ENCODE data around the gene USP11.

USP11 gene

GRCh38 chrX:47210661-47211425, 22.0 kb upstream of the USP11 start:
- no peak overlapping the region for H3K9ac ChIP-seq (ENCODE audit: insufficient read length)
- no peaks in the 10 kb centered on the region for H3K9me3 ChIP-seq (ENCODE audit: low read depth, low read length)
- H3K27ac ChIP-seq: no peak overlapping the region
- H3K36me3 ChIP-seq (ENCODE audit: insufficient read depth, low read length): peaks cover 99% of the 10 kb centered on the region
- DNase-seq (ENCODE audit: low read depth, low spot score): no peak
- no peak overlapping the region for H3K4me3 ChIP-seq
- no peak for TF ChIP-seq EZH2 (IDR thresholded peaks at IDR 0.05)
- TF ChIP-seq FOXP2 (optimal IDR thresholded peaks at IDR 0.05; ENCODE audit: control extremely low read depth, extremely low read length, insufficient read depth): no peak
- TF ChIP-seq POLR2AphosphoS5 (IDR thresholded peaks at IDR 0.05; ENCODE audit: borderline replicate concordance, low read depth, low read length): no peak

GRCh38 chrX:47212381-47213293, 20.2 kb upstream of the USP11 start:
- H3K36me3 ChIP-seq (ENCODE audit: insufficient read depth, low read length): peaks cover 90% of the 10 kb centered on the region
- TF ChIP-seq FOXP2 (optimal IDR thresholded peaks at IDR 0.05; ENCODE audit: control extremely low read depth, extremely low read length, insufficient read depth) (no peak), EZH2 (IDR thresholded peaks at IDR 0.05) (no peak), POLR2AphosphoS5 (IDR thresholded peaks at IDR 0.05; ENCODE audit: borderline replicate concordance, low read depth, low read length) (no peak)

GRCh38 chrX:47214435-47215077, 18.3 kb upstream of the USP11 start:
- H3K9me3 ChIP-seq (ENCODE audit: low read depth, low read length): no peaks in the 10 kb centered on the region
- no peak for DNase-seq (ENCODE audit: low read depth, low spot score)
- peak overlapping the region; percentile 19; the same call in 1 of the 2 replicates for H3K27ac ChIP-seq
- H3K4me3 ChIP-seq: no peak overlapping the region
- H3K9ac ChIP-seq (ENCODE audit: insufficient read length): no peak overlapping the region
- TF ChIP-seq FOXP2 (optimal IDR thresholded peaks at IDR 0.05; ENCODE audit: control extremely low read depth, extremely low read length, insufficient read depth) (no peak), EZH2 (IDR thresholded peaks at IDR 0.05) (no peak), POLR2AphosphoS5 (IDR thresholded peaks at IDR 0.05; ENCODE audit: borderline replicate concordance, low read depth, low read length) (no peak)
- peaks cover 72% of the 10 kb centered on the region for H3K36me3 ChIP-seq (ENCODE audit: insufficient read depth, low read length)

More at GRCh38 chrX:47212381-47213293, 20.2 kb upstream of the USP11 start:
- no peak for DNase-seq (ENCODE audit: low read depth, low spot score)
- Histone ChIP-seq H3K9me3 (ENCODE audit: low read depth, low read length) (no peaks in the 10 kb centered on the region), H3K4me3 (no peak overlapping the region), H3K9ac (ENCODE audit: insufficient read length) (no peak overlapping the region), H3K27ac (peak overlapping the region; percentile 36; the same call in 1 of the 2 replicates)

- peaks cover 63% of the 10 kb centered on the region for H3K36me3 ChIP-seq (ENCODE audit: insufficient read depth, low read length)
- H3K9ac ChIP-seq (ENCODE audit: insufficient read length): no peak overlapping the region
- H3K27ac ChIP-seq: peak overlapping the region; percentile 92
- H3K9me3 ChIP-seq (ENCODE audit: low read depth, low read length): no peaks in the 10 kb centered on the region
- no peak overlapping the region for H3K4me3 ChIP-seq
- DNase-seq (ENCODE audit: low read depth, low spot score): peak; percentile 24
- no peak for TF ChIP-seq POLR2AphosphoS5 (IDR thresholded peaks at IDR 0.05; ENCODE audit: borderline replicate concordance, low read depth, low read length)
- TF ChIP-seq FOXP2 (optimal IDR thresholded peaks at IDR 0.05; ENCODE audit: control extremely low read depth, extremely low read length, insufficient read depth): no peak
- TF ChIP-seq EZH2 (IDR thresholded peaks at IDR 0.05): no peak
Observed at GRCh38 chrX:47215291-47215900, 17.4 kb upstream of the USP11 start.

GRCh38 chrX:47216393-47216925, 16.4 kb upstream of the USP11 start:
- DNase-seq (ENCODE audit: low read depth, low spot score): no peak
- TF ChIP-seq POLR2AphosphoS5 (IDR thresholded peaks at IDR 0.05; ENCODE audit: borderline replicate concordance, low read depth, low read length) (peak; percentile 12; the same call in 1 of the 2 replicates), EZH2 (IDR thresholded peaks at IDR 0.05) (no peak), FOXP2 (optimal IDR thresholded peaks at IDR 0.05; ENCODE audit: control extremely low read depth, extremely low read length, insufficient read depth) (no peak)
- Histone ChIP-seq H3K36me3 (ENCODE audit: insufficient read depth, low read length) (peaks cover 58% of the 10 kb centered on the region), H3K9ac (ENCODE audit: insufficient read length) (no peak overlapping the region), H3K4me3 (peak overlapping the region; percentile 69; the same call in 1 of the 2 replicates), H3K9me3 (ENCODE audit: low read depth, low read length) (no peaks in the 10 kb centered on the region), H3K27ac (peak overlapping the region; percentile 92)

- H3K4me3 ChIP-seq: peak overlapping the region; percentile 69
- H3K9ac ChIP-seq (ENCODE audit: insufficient read length): peak overlapping the region; percentile 41
- H3K27ac ChIP-seq: peak overlapping the region; percentile 92
- DNase-seq (ENCODE audit: low read depth, low spot score): no peak
- no peak for TF ChIP-seq EZH2 (IDR thresholded peaks at IDR 0.05)
- peak; percentile 69 for TF ChIP-seq POLR2AphosphoS5 (IDR thresholded peaks at IDR 0.05; ENCODE audit: borderline replicate concordance, low read depth, low read length)
- H3K9me3 ChIP-seq (ENCODE audit: low read depth, low read length): no peaks in the 10 kb centered on the region
- H3K36me3 ChIP-seq (ENCODE audit: insufficient read depth, low read length): peaks cover 55% of the 10 kb centered on the region
Observed at GRCh38 chrX:47217121-47217851, 15.5 kb upstream of the USP11 start.

- Histone ChIP-seq H3K9me3 (ENCODE audit: low read depth, low read length) (no peaks in the 10 kb centered on the region), H3K4me3 (peak overlapping the region; percentile 91), H3K27ac (peak overlapping the region; percentile 97), H3K9ac (ENCODE audit: insufficient read length) (peak overlapping the region; percentile 98), H3K36me3 (ENCODE audit: insufficient read depth, low read length) (peaks cover 50% of the 10 kb centered on the region)
- peak; percentile 96 for DNase-seq (ENCODE audit: low read depth, low spot score)
- no peak for TF ChIP-seq FOXP2 (optimal IDR thresholded peaks at IDR 0.05; ENCODE audit: control extremely low read depth, extremely low read length, insufficient read depth)
- peak; percentile 37 for TF ChIP-seq POLR2AphosphoS5 (IDR thresholded peaks at IDR 0.05; ENCODE audit: borderline replicate concordance, low read depth, low read length)
Observed at GRCh38 chrX:47217852-47218279, 14.9 kb upstream of the USP11 start.

Data from SK-N-MC (cell line).